Neutrophil (primary cell): ENCODE measurements around the gene OPTC.

Experiments used
- H3K27ac ChIP-seq: fragments of 200-600 bp; sonication (generic); 2 replicates; pipeline ENCODE4 v1.5.1; 2016; ENCODE audit warnings: mild to moderate bottlenecking, moderate library complexity
- H3K27me3 ChIP-seq: fragments of 200-600 bp; sonication (generic); 2 replicates; pipeline ENCODE4 v1.6.0; 2016; ENCODE audit warnings: mild to moderate bottlenecking
- H3K36me3 ChIP-seq: fragments of 200-600 bp; sonication (generic); 2 replicates; pipeline ENCODE4 v1.5.1; 2017
- H3K4me1 ChIP-seq, 2 experiments: fragments of 200-600 bp in 1 of 2; sonication (generic) in 1 of 2; 1 replicate in 1 of 2; 2 replicates in 1 of 2; pipeline versions ENCODE4 v1.5.1 to v1.6.1; 2013 to 2016; ENCODE audit warnings: low read depth in 1 of 2, low read length in 1 of 2, mild to moderate bottlenecking in 1 of 2, moderate library complexity in 1 of 2; ENCODE audit not compliant: control insufficient read depth in 1 of 2, insufficient read depth in 1 of 2
- H3K4me3 ChIP-seq, 2 experiments: fragments of 200-600 bp in 1 of 2; sonication (generic) in 1 of 2; 1 replicate in 1 of 2; 2 replicates in 1 of 2; pipeline ENCODE4 v1.5.1; 2013 to 2016; ENCODE audit warnings: low read depth in 1 of 2, low read length in 1 of 2, mild to moderate bottlenecking in 1 of 2, moderate library complexity in 1 of 2
- H3K9me3 ChIP-seq: fragments of 200-600 bp; sonication (generic); 2 replicates; pipeline ENCODE4 v1.5.1; 2016
- TF ChIP-seq, protein P1 (sequence below): fragments of 200-600 bp; sonication (generic); IDR thresholded peaks from 2 replicates; pipeline ENCODE4 v1.5.1; 2016; ENCODE audit warnings: antibody characterized with exemption

The OPTC gene

DNA sequence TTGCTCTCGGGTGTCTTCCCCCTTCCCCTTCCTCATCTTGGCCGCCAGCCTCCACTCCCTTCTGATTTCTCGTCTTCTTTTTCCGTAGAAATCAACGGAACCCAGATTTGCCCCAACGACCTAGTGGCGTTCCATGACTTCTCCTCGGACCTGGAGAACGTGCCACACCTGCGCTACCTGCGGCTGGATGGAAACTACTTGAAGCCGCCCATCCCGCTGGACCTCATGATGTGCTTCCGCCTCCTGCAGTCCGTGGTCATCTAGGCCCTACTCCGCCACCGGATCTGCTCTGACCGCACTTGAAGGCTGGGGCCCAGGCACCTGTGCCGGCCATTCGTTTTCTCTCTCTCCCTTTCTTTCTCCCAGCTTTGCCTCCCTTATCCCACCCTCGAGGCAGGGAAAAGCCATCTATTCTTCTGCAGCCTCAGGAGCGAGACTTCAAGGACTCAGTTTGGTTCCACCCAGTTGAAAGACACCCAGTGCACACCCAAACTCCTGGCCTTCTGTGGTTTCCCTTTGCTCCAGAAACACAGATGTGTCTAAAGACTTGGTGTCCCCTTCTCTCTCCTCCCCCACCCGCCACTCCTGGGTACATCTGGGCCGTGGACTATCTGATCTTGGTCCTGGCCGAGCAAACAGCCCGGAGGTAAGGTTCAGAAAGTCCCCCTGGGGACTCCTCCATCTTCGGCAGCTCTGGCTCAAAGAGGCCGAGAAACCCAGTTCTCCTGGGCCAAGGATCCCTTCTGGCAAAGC, 7.2 kb upstream of the OPTC start:
- Histone ChIP-seq H3K27me3 (no peaks in the 10 kb centered on the region), H3K4me3 (no peak overlapping the region), H3K9me3 (no peaks in the 10 kb centered on the region), H3K36me3 (no peaks in the 10 kb centered on the region), H3K27ac (no peak overlapping the region), H3K4me1 (peaks cover 28 to 30% of the 10 kb centered on the region in 2 experiments)
- TF ChIP-seq, protein P1, sequence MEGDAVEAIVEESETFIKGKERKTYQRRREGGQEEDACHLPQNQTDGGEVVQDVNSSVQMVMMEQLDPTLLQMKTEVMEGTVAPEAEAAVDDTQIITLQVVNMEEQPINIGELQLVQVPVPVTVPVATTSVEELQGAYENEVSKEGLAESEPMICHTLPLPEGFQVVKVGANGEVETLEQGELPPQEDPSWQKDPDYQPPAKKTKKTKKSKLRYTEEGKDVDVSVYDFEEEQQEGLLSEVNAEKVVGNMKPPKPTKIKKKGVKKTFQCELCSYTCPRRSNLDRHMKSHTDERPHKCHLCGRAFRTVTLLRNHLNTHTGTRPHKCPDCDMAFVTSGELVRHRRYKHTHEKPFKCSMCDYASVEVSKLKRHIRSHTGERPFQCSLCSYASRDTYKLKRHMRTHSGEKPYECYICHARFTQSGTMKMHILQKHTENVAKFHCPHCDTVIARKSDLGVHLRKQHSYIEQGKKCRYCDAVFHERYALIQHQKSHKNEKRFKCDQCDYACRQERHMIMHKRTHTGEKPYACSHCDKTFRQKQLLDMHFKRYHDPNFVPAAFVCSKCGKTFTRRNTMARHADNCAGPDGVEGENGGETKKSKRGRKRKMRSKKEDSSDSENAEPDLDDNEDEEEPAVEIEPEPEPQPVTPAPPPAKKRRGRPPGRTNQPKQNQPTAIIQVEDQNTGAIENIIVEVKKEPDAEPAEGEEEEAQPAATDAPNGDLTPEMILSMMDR: no peak

- Histone ChIP-seq H3K4me3 (no peak overlapping the region), H3K4me1 (peaks cover 28 to 30% of the 10 kb centered on the region in 2 experiments), H3K36me3 (no peaks in the 10 kb centered on the region), H3K27ac (no peak overlapping the region), H3K9me3 (no peaks in the 10 kb centered on the region), H3K27me3 (no peaks in the 10 kb centered on the region)
- TF ChIP-seq, protein P1: no peak
Measured at GRCh38 chr1:203488539-203488938, 5.4 kb upstream of the OPTC start.

GRCh38 chr1:203490607-203491006, 3.3 kb upstream of the OPTC start:
- no peaks in the 10 kb centered on the region for H3K36me3 ChIP-seq
- H3K4me1 ChIP-seq: peaks cover 28 to 30% of the 10 kb centered on the region in 2 experiments
- no peak overlapping the region for H3K4me3 ChIP-seq
- no peaks in the 10 kb centered on the region for H3K27me3 ChIP-seq
- no peak overlapping the region for H3K27ac ChIP-seq
- TF ChIP-seq, protein P1: no peak
- H3K9me3 ChIP-seq: no peaks in the 10 kb centered on the region

- no peak overlapping the region for H3K27ac ChIP-seq
- no peaks in the 10 kb centered on the region for H3K27me3 ChIP-seq
- TF ChIP-seq, protein P1: no peak
- peaks cover 28 to 30% of the 10 kb centered on the region in 2 experiments for H3K4me1 ChIP-seq
- no peak overlapping the region for H3K4me3 ChIP-seq
- H3K36me3 ChIP-seq: no peaks in the 10 kb centered on the region
- H3K9me3 ChIP-seq: no peaks in the 10 kb centered on the region
Measured at GRCh38 chr1:203491664-203492063, 2.3 kb upstream of the OPTC start.

- H3K4me3 ChIP-seq: no peak overlapping the region
- TF ChIP-seq, protein P1: no peak
- H3K27ac ChIP-seq: no peak overlapping the region
- no peaks in the 10 kb centered on the region for H3K36me3 ChIP-seq
- H3K9me3 ChIP-seq: no peaks in the 10 kb centered on the region
- H3K27me3 ChIP-seq: no peaks in the 10 kb centered on the region
- H3K4me1 ChIP-seq: peaks cover 28 to 30% of the 10 kb centered on the region in 2 experiments
Measured at GRCh38 chr1:203492082-203492747, 1.7 kb upstream of the OPTC start.
